ENCODE results near the gene LAIR2. TPM values are rescaled to one million over a fixed set of nuclear protein-coding genes. Genes with fewer than 3 reads are reported as not detected.

Gene LAIR2
- polyA plus RNA-seq, 2 of the 4 experiments (the other 2 are of a cell fraction): not detected

GRCh38 chr19:54532528-54532927 is 29.9 kb downstream of the LAIR2 start:
- H3K27ac ChIP-seq: no peak overlapping the region
- WGBS (ENCODE audit: missing lambda C conversion rate): 10% methylated on average over 4 of the region's 4 CpGs
- FAIRE-seq (no peak), DNase-seq (ENCODE audit: low read depth in 1 of 2, low spot score in 1 of 2) (no peak), ATAC-seq (no peak)
- TF ChIP-seq HEYL (CRISPR knock-in tag; IDR thresholded peaks at IDR 0.05) (no peak), CHD4 (IDR thresholded peaks at IDR 0.05; ENCODE audit: borderline replicate concordance) (no peak), NFE2L2 (conservative IDR thresholded peaks at IDR 0.05; ENCODE audit: low read length) (no peak), JUNB (IDR thresholded peaks at IDR 0.05) (no peak), ZC3H11A (IDR thresholded peaks at IDR 0.05) (no peak), USF2 (IDR thresholded peaks at IDR 0.05) (no peak), TP53 (CRISPR knock-in tag; IDR thresholded peaks at IDR 0.05) (no peak), GATA3 (IDR thresholded peaks at IDR 0.05; ENCODE audit: borderline replicate concordance) (no peak), HOXA7 (CRISPR knock-in tag; IDR thresholded peaks at IDR 0.05) (no peak), CBX8 (IDR thresholded peaks at IDR 0.05) (no peak), POLR2AphosphoS2 (conservative IDR thresholded peaks at IDR 0.05; ENCODE audit: low read length) (no peak), ZFP36 (IDR thresholded peaks at IDR 0.05; ENCODE audit: borderline replicate concordance, partially characterized antibody) (no peak), BCL3 (IDR thresholded peaks at IDR 0.05) (no peak)
- TF ChIP-seq, protein P1, sequence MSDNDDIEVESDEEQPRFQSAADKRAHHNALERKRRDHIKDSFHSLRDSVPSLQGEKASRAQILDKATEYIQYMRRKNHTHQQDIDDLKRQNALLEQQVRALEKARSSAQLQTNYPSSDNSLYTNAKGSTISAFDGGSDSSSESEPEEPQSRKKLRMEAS (IDR thresholded peaks at IDR 0.05): no peak
- TF ChIP-seq, protein P2, sequence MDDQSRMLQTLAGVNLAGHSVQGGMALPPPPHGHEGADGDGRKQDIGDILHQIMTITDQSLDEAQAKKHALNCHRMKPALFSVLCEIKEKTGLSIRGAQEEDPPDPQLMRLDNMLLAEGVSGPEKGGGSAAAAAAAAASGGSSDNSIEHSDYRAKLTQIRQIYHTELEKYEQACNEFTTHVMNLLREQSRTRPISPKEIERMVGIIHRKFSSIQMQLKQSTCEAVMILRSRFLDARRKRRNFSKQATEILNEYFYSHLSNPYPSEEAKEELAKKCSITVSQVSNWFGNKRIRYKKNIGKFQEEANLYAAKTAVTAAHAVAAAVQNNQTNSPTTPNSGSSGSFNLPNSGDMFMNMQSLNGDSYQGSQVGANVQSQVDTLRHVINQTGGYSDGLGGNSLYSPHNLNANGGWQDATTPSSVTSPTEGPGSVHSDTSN (IDR thresholded peaks at IDR 0.05): no peak
- H3K4me3 ChIP-seq: no peak overlapping the region
- H3K9me3 ChIP-seq: no peaks in the 10 kb centered on the region
- no peak overlapping the region for H3K4me2 ChIP-seq
- ChIA-PET CTCF (interaction anchor here (0.6 to 0.8 kb wide), 2 partner anchors 53 to 142 kb away, joined by 3 read pairs; no protein-coding TSS in a partner anchor), POLR2A (no interaction called here)
- H3K4me1 ChIP-seq: no peaks in the 10 kb centered on the region

- no peaks in the 10 kb centered on the region for H3K9me3 ChIP-seq
- no peak overlapping the region for H3K4me2 ChIP-seq
- ChIA-PET POLR2A (no interaction called here), CTCF (no interaction called here)
- FAIRE-seq (no peak), ATAC-seq (no peak), DNase-seq (ENCODE audit: low read depth in 1 of 2, low spot score in 1 of 2) (no peak)
- TF ChIP-seq EP300 (IDR thresholded peaks at IDR 0.05): no peak
- no peak for TF ChIP-seq CHD4 (IDR thresholded peaks at IDR 0.05; ENCODE audit: borderline replicate concordance)
- no peak for TF ChIP-seq ZNF302 (CRISPR knock-in tag; IDR thresholded peaks at IDR 0.05)
- TF ChIP-seq PHF8 (IDR thresholded peaks at IDR 0.05; ENCODE audit: borderline replicate concordance, low read depth): no peak
- TF ChIP-seq, protein P3, sequence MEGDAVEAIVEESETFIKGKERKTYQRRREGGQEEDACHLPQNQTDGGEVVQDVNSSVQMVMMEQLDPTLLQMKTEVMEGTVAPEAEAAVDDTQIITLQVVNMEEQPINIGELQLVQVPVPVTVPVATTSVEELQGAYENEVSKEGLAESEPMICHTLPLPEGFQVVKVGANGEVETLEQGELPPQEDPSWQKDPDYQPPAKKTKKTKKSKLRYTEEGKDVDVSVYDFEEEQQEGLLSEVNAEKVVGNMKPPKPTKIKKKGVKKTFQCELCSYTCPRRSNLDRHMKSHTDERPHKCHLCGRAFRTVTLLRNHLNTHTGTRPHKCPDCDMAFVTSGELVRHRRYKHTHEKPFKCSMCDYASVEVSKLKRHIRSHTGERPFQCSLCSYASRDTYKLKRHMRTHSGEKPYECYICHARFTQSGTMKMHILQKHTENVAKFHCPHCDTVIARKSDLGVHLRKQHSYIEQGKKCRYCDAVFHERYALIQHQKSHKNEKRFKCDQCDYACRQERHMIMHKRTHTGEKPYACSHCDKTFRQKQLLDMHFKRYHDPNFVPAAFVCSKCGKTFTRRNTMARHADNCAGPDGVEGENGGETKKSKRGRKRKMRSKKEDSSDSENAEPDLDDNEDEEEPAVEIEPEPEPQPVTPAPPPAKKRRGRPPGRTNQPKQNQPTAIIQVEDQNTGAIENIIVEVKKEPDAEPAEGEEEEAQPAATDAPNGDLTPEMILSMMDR (IDR thresholded peaks at IDR 0.05): no peak
- no peak for TF ChIP-seq SMC3 (IDR thresholded peaks at IDR 0.05)
- TF ChIP-seq BCL3 (IDR thresholded peaks at IDR 0.05): no peak
- no peak for TF ChIP-seq TFCP2L1 (CRISPR knock-in tag; IDR thresholded peaks at IDR 0.05)
- no peak for TF ChIP-seq HDAC2 (IDR thresholded peaks at IDR 0.05)
- TF ChIP-seq CEBPB (IDR thresholded peaks at IDR 0.05): no peak
- no peak for TF ChIP-seq GATA3 (IDR thresholded peaks at IDR 0.05; ENCODE audit: borderline replicate concordance)
- no peak for TF ChIP-seq TP53 (CRISPR knock-in tag; IDR thresholded peaks at IDR 0.05)
- no peak for TF ChIP-seq KDM1A (IDR thresholded peaks at IDR 0.05; ENCODE audit: low read depth)
- TF ChIP-seq CHD2 (IDR thresholded peaks at IDR 0.05; ENCODE audit: low read length, partially characterized antibody): no peak
- TF ChIP-seq, protein P4, sequence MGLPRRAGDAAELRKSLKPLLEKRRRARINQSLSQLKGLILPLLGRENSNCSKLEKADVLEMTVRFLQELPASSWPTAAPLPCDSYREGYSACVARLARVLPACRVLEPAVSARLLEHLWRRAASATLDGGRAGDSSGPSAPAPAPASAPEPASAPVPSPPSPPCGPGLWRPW (IDR thresholded peaks at IDR 0.05): no peak
- WGBS (ENCODE audit: missing lambda C conversion rate): 1% methylated on average over 8 of the region's 8 CpGs
- no peak overlapping the region for H3K4me3 ChIP-seq
- no peak overlapping the region for H3K27ac ChIP-seq
- H3K4me1 ChIP-seq: no peaks in the 10 kb centered on the region
Measured at GRCh38 chr19:54533476-54533875, 30.8 kb downstream of the LAIR2 start.
